ENCODE measurements around the gene B3GALNT1. TPM values are rescaled to one million over a fixed set of nuclear protein-coding genes. Genes with fewer than 3 reads are reported as not detected.

The B3GALNT1 gene
- total RNA-seq, 1 donor from 2014 or later, result 22.5 TPM

DNA sequence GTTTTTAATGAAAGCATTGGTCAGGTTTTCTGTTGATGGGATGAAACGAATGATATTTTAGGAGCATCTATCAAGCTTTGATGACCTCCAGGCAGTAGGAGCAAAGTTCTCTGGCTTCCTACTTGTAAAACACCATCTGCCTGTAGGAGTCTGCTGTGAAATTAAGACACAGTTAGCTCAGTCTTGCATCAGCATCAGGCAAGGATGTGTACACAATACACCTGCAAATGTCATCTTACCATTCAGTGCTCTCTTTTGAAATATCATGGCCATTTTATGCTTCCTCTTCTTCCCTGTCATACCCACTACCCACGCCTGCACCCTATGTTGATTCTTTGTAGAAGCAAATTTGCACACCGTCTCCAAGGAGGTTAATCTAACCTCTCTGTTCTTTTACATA is 38.2 kb downstream of the B3GALNT1 start:
- peaks cover 5% of the 10 kb centered on the region for H3K36me3 Mint-ChIP-seq
- no peaks in the 10 kb centered on the region for H3K27me3 Mint-ChIP-seq (ENCODE audit: insufficient read depth, low read depth)
- H3K36me3 ChIP-seq, result no peaks in the 10 kb centered on the region

DNA sequence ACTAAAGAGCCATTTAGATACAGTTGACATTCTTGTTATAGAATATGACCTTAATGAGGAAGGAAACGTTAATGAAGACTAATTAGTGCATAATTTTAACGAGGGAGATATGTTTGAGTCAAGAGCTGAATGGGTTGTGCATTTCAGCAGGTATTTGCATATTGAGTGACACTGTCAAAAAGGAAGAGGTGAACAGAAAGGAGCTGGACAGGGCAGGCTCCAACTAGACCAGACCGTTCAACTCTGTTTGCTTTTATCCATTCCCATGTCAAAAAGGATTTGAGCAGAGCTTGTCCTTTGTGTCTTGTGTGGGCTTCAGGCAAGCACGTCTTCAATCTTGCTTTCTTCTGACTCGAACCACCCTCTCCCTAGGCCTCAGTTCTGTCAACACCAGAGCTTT is 40.7 kb downstream of the B3GALNT1 start:
- TF ChIP-seq EZH2phosphoT487 (IDR thresholded peaks at IDR 0.05), result no peak
- no peak for TF ChIP-seq EZH2 (IDR thresholded peaks at IDR 0.05)
- TF ChIP-seq, protein P1, sequence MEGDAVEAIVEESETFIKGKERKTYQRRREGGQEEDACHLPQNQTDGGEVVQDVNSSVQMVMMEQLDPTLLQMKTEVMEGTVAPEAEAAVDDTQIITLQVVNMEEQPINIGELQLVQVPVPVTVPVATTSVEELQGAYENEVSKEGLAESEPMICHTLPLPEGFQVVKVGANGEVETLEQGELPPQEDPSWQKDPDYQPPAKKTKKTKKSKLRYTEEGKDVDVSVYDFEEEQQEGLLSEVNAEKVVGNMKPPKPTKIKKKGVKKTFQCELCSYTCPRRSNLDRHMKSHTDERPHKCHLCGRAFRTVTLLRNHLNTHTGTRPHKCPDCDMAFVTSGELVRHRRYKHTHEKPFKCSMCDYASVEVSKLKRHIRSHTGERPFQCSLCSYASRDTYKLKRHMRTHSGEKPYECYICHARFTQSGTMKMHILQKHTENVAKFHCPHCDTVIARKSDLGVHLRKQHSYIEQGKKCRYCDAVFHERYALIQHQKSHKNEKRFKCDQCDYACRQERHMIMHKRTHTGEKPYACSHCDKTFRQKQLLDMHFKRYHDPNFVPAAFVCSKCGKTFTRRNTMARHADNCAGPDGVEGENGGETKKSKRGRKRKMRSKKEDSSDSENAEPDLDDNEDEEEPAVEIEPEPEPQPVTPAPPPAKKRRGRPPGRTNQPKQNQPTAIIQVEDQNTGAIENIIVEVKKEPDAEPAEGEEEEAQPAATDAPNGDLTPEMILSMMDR (IDR thresholded peaks at IDR 0.05), result no peak
- Mint-ChIP-seq H3K27ac (no peak overlapping the region), H3K36me3 (peaks cover 3% of the 10 kb centered on the region), H3K9me3 (no peaks in the 10 kb centered on the region), H3K4me3 (no peak overlapping the region), H3K4me1 (no peaks in the 10 kb centered on the region), H3K27me3 (ENCODE audit: insufficient read depth, low read depth) (no peaks in the 10 kb centered on the region)
- Histone ChIP-seq H3F3A (ENCODE audit: low read depth) (no peaks in the 10 kb centered on the region), H4K20me1 (ENCODE audit: low read depth) (no peaks in the 10 kb centered on the region), H3K36me3 (no peaks in the 10 kb centered on the region), H3K4me1 (peaks cover under 1% of the 10 kb centered on the region), H3K27ac (no peak overlapping the region), H3K9me3 (ENCODE audit: low read depth) (no peaks in the 10 kb centered on the region), H3K4me3 (no peak overlapping the region), H3K4me2 (no peak overlapping the region), H3K79me2 (ENCODE audit: low read depth) (no peaks in the 10 kb centered on the region), H2AFZ (replicated peaks) (no peak overlapping the region), H3K9ac (no peak overlapping the region), H3K27me3 (no peaks in the 10 kb centered on the region)
- no peak for DNase-seq (ENCODE audit: low spot score)

More for the DNA sequence above, 38.2 kb downstream of the B3GALNT1 start:
- no peak overlapping the region for H3K4me3 Mint-ChIP-seq
- no peak overlapping the region for H2AFZ ChIP-seq (replicated peaks)
- TF ChIP-seq EZH2 (IDR thresholded peaks at IDR 0.05) (no peak), EZH2phosphoT487 (IDR thresholded peaks at IDR 0.05) (no peak)
- TF ChIP-seq, protein P1 (IDR thresholded peaks at IDR 0.05), result no peak
- H3F3A ChIP-seq (ENCODE audit: low read depth), result no peaks in the 10 kb centered on the region
- no peaks in the 10 kb centered on the region for H3K27me3 ChIP-seq
- no peak overlapping the region for H3K4me2 ChIP-seq
- no peaks in the 10 kb centered on the region for H3K4me1 Mint-ChIP-seq
- H3K27ac ChIP-seq, result no peak overlapping the region
- H3K9me3 Mint-ChIP-seq, result no peaks in the 10 kb centered on the region
- H3K4me3 ChIP-seq, result no peak overlapping the region
- H3K9me3 ChIP-seq (ENCODE audit: low read depth), result no peaks in the 10 kb centered on the region
- H3K9ac ChIP-seq, result no peak overlapping the region
- no peaks in the 10 kb centered on the region for H3K79me2 ChIP-seq (ENCODE audit: low read depth)
- H3K4me1 ChIP-seq, result peaks cover 11% of the 10 kb centered on the region
- no peak for DNase-seq (ENCODE audit: low spot score)
- no peaks in the 10 kb centered on the region for H4K20me1 ChIP-seq (ENCODE audit: low read depth)
- H3K27ac Mint-ChIP-seq, result no peak overlapping the region

DNA sequence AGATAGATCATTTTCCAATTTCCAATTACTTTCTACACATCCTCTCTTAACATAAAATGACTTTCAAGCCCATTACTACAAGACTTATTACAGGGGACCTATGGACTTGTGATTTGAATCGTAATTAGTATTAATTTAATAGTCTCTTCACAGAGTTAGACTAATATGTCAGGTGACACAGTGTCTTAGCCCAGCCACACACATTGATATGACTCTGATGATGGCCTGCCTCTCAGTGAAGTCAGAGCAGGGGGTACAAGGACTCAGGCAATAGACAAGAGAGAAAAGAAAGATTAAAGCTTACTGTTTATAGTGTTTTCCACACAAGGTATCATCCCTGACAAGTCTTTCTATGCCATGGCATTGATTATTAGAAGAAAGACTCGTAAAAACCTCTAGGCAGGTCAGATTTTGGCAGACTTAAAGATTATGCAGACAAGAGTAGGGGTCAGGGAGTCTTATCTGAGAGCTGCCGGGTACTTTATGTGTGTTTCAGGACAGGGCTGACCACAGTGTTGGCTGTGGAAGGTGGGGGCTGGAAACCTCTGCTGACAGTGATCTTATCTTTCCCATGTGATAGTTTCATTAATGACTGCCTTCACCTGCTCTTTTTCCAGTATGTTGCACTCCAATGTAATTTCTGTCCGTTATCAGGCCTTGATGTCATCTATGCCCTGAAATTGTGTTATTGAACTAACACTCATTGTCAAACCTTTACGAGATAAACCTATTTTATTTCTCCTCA is 50.1 kb downstream of the B3GALNT1 start:
- H3K27me3 Mint-ChIP-seq (ENCODE audit: insufficient read depth, low read depth), result no peaks in the 10 kb centered on the region
- H3K36me3 ChIP-seq, result no peaks in the 10 kb centered on the region
- H3K4me1 ChIP-seq, result no peaks in the 10 kb centered on the region
- no peaks in the 10 kb centered on the region for H3K9me3 Mint-ChIP-seq
- no peaks in the 10 kb centered on the region for H3K79me2 ChIP-seq (ENCODE audit: low read depth)
- H3K27ac Mint-ChIP-seq, result no peak overlapping the region
- no peaks in the 10 kb centered on the region for H3K9me3 ChIP-seq (ENCODE audit: low read depth)
- H3K4me1 Mint-ChIP-seq, result no peaks in the 10 kb centered on the region
- H4K20me1 ChIP-seq (ENCODE audit: low read depth), result no peaks in the 10 kb centered on the region
- no peak overlapping the region for H2AFZ ChIP-seq (replicated peaks)
- no peak for TF ChIP-seq EZH2 (IDR thresholded peaks at IDR 0.05)
- TF ChIP-seq, protein P1 (IDR thresholded peaks at IDR 0.05), result no peak
- no peak for TF ChIP-seq EZH2phosphoT487 (IDR thresholded peaks at IDR 0.05)
- no peak for DNase-seq (ENCODE audit: low spot score)
- H3K9ac ChIP-seq, result no peak overlapping the region
- no peaks in the 10 kb centered on the region for H3K27me3 ChIP-seq
- no peaks in the 10 kb centered on the region for H3F3A ChIP-seq (ENCODE audit: low read depth)
- H3K4me2 ChIP-seq, result no peak overlapping the region
- no peak overlapping the region for H3K4me3 Mint-ChIP-seq
- no peaks in the 10 kb centered on the region for H3K36me3 Mint-ChIP-seq
- no peak overlapping the region for H3K27ac ChIP-seq
- H3K4me3 ChIP-seq, result no peak overlapping the region

Data from neural progenitor cell (in vitro differentiated cells).